ENCODE results near the gene PSMB2.

- TF ChIP-seq EZH2phosphoT487 (IDR thresholded peaks at IDR 0.05; ENCODE audit: borderline replicate concordance, low read depth, low read length): no peak
- TF ChIP-seq CTCF (conservative IDR thresholded peaks at IDR 0.05; ENCODE audit: low read length): no peak
Observed at GRCh38 chr1:35569936-35570335, 71.4 kb downstream of the PSMB2 start.
